NCI-H128 (cell line): ENCODE data around the gene RAC3.

Source experiments
- DNase-seq: peaks from one replicate; lab custom pipeline; 2025; ENCODE audit not compliant: unreplicated experiment; lab: John Stamatoyannopoulos, UW

RAC3 gene

GRCh38 chr17:82065638-82066303, 34.3 kb downstream of the RAC3 start, which contains the start of gene DUS1L:
Gene DUS1L, minus strand, starts transcription at chr17:82065804. Its CDS starts 745 bp downstream, at chr17:82065059.
- no peak for DNase-seq

- no peak for DNase-seq
Measured at GRCh38 chr17:82070611-82071010, 39.1 kb downstream of the RAC3 start.

- DNase-seq, result no peak
Measured at GRCh38 chr17:82072827-82073226, 41.3 kb downstream of the RAC3 start.

GRCh38 chr17:82073446-82073845, 42.0 kb downstream of the RAC3 start:
- no peak for DNase-seq

GRCh38 chr17:82076018-82076784, 44.7 kb downstream of the RAC3 start:
- no peak for DNase-seq

GRCh38 chr17:82076785-82077591, 45.5 kb downstream of the RAC3 start:
- DNase-seq, result no peak

- no peak for DNase-seq
Measured at GRCh38 chr17:82077617-82078358, 46.3 kb downstream of the RAC3 start.

GRCh38 chr17:82078433-82078832, 47.0 kb downstream of the RAC3 start:
- no peak for DNase-seq

- DNase-seq, result no peak
Measured at GRCh38 chr17:82079001-82079677, 47.7 kb downstream of the RAC3 start.

- no peak for DNase-seq
Measured at GRCh38 chr17:82080048-82080788, 48.7 kb downstream of the RAC3 start.

GRCh38 chr17:82080789-82081464, 49.4 kb downstream of the RAC3 start:
- DNase-seq, result no peak

GRCh38 chr17:82081546-82081945, 50.1 kb downstream of the RAC3 start:
- DNase-seq, result no peak

- no peak for DNase-seq
Measured at GRCh38 chr17:82081966-82082365, 50.5 kb downstream of the RAC3 start.

GRCh38 chr17:82082456-82082855, 51.0 kb downstream of the RAC3 start:
- DNase-seq, result no peak

- no peak for DNase-seq
Measured at GRCh38 chr17:82083009-82083408, 51.5 kb downstream of the RAC3 start.
